WTC11 (cell line): ENCODE measurements around the gene B9D2.

Experiments used
- CTCF ChIP-seq: fragments of 200-600 bp; IDR thresholded peaks from 2 replicates; pipeline ENCODE4 v1.8.0; 2022; ENCODE audit warnings: antibody characterized with exemption
- E2F4 ChIP-seq: sonication (generic); formaldehyde crosslinking; IDR thresholded peaks from 2 replicates; pipeline ENCODE4 v1.8.1; 2022; ENCODE audit warnings: low read depth, mild to moderate bottlenecking, moderate library complexity, missing genetic modification reagents, borderline replicate concordance
- FOXP4 ChIP-seq: sonication (generic); formaldehyde crosslinking; IDR thresholded peaks from 2 replicates; pipeline ENCODE4 v1.8.0; 2022; ENCODE audit warnings: mild to moderate bottlenecking, missing genetic modification reagents
- MAX ChIP-seq: sonication (generic); formaldehyde crosslinking; IDR thresholded peaks from 2 replicates; pipeline ENCODE4 v1.8.0; 2022; ENCODE audit warnings: mild to moderate bottlenecking, missing genetic modification reagents
- NR2C2 ChIP-seq: sonication (generic); formaldehyde crosslinking; IDR thresholded peaks from 2 replicates; pipeline ENCODE4 v1.8.0; 2022; ENCODE audit warnings: mild to moderate bottlenecking, missing genetic modification reagents
- PREB ChIP-seq: sonication (generic); formaldehyde crosslinking; IDR thresholded peaks from 2 replicates; pipeline ENCODE4 v1.8.1; 2022; ENCODE audit warnings: mild to moderate bottlenecking, missing genetic modification reagents, moderate library complexity, borderline replicate concordance
- TEAD1 ChIP-seq: sonication (generic); formaldehyde crosslinking; IDR thresholded peaks from 2 replicates; pipeline ENCODE4 v1.8.0; 2022; ENCODE audit warnings: mild to moderate bottlenecking, missing genetic modification reagents
- ZNF121 ChIP-seq: sonication (generic); formaldehyde crosslinking; IDR thresholded peaks from 2 replicates; pipeline ENCODE4 v1.8.0; 2023; ENCODE audit warnings: missing genetic modification reagents

GRCh38 chr19:41316306-41316920 lies 47.5 kb downstream of the B9D2 start:
- TF ChIP-seq CTCF (no peak), E2F4 (CRISPR knock-in tag) (no peak), FOXP4 (CRISPR knock-in tag) (no peak), NR2C2 (CRISPR knock-in tag) (no peak), TEAD1 (CRISPR knock-in tag) (no peak), ZNF121 (no peak), PREB (CRISPR knock-in tag) (no peak), MAX (CRISPR knock-in tag) (no peak)
